ENCODE data around the gene VDR.

GRCh38 chr12:47804171-47804570 is 100.6 kb downstream of the VDR start:
- TF ChIP-seq CTCF (IDR thresholded peaks at IDR 0.05) = no peak
- TF ChIP-seq POLR2A (IDR thresholded peaks at IDR 0.05) = no peak

Data from uterus (tissue), 2 donors.